HL-60 (cell line): ENCODE results near the gene PLXDC2.

Source experiments
- DNase-seq, 2 experiments: peaks; one replicate each; pipeline ENCODE4 v3.0.0-alpha.2; 2010 to 2020; ENCODE audit warnings: low read depth in 1 of 2, low spot score in 1 of 2
- H3K27ac ChIP-seq: fragments of 250-450 bp; sonication (Bioruptor Pico); replicated peaks from 2 replicates; pipeline ENCODE4 v1.5.1; 2020; ENCODE audit warnings: mild to moderate bottlenecking, moderate library complexity
- H3K27me3 ChIP-seq: fragments of 250-450 bp; sonication (Bioruptor Pico); 2 replicates; pipeline ENCODE4 v1.5.1; 2021; ENCODE audit warnings: mild to moderate bottlenecking, moderate library complexity; ENCODE audit not compliant: insufficient read depth, poor library complexity, severe bottlenecking
- H3K4me3 ChIP-seq: replicated peaks from 2 replicates; pipeline ENCODE4 v1.5.1; 2011; ENCODE audit warnings: mild to moderate bottlenecking, control low read depth, low read length; ENCODE audit not compliant: insufficient read depth
- CTCF ChIP-seq: IDR thresholded peaks from one replicate; pipeline ENCODE4 v1.5.1; 2011; ENCODE audit warnings: low read length, control low read depth, inconsistent platforms; ENCODE audit not compliant: insufficient read depth
- GABPA ChIP-seq: IDR thresholded peaks from 2 replicates; pipeline ENCODE4 v1.6.1; 2012; ENCODE audit warnings: low read depth
- POLR2AphosphoS5 ChIP-seq: IDR thresholded peaks from 2 replicates; pipeline ENCODE4 v1.6.1; 2012; ENCODE audit warnings: low read depth
- SPI1 ChIP-seq: IDR thresholded peaks from 2 replicates; pipeline ENCODE4 v1.6.1; 2012; ENCODE audit warnings: low read depth, mild to moderate bottlenecking, borderline replicate concordance
- TF ChIP-seq, protein P1 (sequence below): IDR thresholded peaks from 2 replicates; pipeline ENCODE4 v1.6.1; 2012; ENCODE audit warnings: low read depth; ENCODE audit not compliant: insufficient replicate concordance

PLXDC2 gene

GRCh38 chr10:19936289-19936688 is 120.1 kb downstream of the PLXDC2 start:
- no peak overlapping the region for H3K27ac ChIP-seq
- no peaks in the 10 kb centered on the region for H3K27me3 ChIP-seq
- no peak for TF ChIP-seq SPI1
- TF ChIP-seq POLR2AphosphoS5: no peak
- TF ChIP-seq GABPA: no peak
- TF ChIP-seq, protein P1, sequence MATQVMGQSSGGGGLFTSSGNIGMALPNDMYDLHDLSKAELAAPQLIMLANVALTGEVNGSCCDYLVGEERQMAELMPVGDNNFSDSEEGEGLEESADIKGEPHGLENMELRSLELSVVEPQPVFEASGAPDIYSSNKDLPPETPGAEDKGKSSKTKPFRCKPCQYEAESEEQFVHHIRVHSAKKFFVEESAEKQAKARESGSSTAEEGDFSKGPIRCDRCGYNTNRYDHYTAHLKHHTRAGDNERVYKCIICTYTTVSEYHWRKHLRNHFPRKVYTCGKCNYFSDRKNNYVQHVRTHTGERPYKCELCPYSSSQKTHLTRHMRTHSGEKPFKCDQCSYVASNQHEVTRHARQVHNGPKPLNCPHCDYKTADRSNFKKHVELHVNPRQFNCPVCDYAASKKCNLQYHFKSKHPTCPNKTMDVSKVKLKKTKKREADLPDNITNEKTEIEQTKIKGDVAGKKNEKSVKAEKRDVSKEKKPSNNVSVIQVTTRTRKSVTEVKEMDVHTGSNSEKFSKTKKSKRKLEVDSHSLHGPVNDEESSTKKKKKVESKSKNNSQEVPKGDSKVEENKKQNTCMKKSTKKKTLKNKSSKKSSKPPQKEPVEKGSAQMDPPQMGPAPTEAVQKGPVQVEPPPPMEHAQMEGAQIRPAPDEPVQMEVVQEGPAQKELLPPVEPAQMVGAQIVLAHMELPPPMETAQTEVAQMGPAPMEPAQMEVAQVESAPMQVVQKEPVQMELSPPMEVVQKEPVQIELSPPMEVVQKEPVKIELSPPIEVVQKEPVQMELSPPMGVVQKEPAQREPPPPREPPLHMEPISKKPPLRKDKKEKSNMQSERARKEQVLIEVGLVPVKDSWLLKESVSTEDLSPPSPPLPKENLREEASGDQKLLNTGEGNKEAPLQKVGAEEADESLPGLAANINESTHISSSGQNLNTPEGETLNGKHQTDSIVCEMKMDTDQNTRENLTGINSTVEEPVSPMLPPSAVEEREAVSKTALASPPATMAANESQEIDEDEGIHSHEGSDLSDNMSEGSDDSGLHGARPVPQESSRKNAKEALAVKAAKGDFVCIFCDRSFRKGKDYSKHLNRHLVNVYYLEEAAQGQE: no peak
- no peak for TF ChIP-seq CTCF
- no peak for DNase-seq
- no peak overlapping the region for H3K4me3 ChIP-seq

DNA sequence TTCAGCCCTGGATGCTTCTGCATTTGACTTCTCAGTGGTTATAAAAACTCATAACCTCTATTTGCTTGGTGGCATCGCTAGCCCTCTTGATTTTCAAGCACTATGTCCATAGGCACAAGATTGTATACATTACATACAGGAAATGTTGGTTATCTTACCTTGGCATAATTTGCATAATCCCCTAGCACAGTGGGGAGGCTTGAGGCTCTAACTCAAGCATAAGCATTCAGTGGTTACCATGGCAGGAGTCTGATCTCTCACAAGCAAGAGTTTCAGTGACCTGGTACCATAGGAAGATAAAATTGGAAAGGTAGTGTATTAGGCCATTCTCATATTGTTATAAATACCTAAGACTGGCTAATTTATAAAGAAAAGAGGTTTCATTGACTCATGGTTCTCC is 121.8 kb downstream of the PLXDC2 start:
- no peak for DNase-seq
- no peak overlapping the region for H3K27ac ChIP-seq
- H3K4me3 ChIP-seq: no peak overlapping the region
- H3K27me3 ChIP-seq: no peaks in the 10 kb centered on the region
- TF ChIP-seq, protein P1: no peak
- TF ChIP-seq GABPA (no peak), CTCF (no peak), POLR2AphosphoS5 (no peak), SPI1 (no peak)

DNA sequence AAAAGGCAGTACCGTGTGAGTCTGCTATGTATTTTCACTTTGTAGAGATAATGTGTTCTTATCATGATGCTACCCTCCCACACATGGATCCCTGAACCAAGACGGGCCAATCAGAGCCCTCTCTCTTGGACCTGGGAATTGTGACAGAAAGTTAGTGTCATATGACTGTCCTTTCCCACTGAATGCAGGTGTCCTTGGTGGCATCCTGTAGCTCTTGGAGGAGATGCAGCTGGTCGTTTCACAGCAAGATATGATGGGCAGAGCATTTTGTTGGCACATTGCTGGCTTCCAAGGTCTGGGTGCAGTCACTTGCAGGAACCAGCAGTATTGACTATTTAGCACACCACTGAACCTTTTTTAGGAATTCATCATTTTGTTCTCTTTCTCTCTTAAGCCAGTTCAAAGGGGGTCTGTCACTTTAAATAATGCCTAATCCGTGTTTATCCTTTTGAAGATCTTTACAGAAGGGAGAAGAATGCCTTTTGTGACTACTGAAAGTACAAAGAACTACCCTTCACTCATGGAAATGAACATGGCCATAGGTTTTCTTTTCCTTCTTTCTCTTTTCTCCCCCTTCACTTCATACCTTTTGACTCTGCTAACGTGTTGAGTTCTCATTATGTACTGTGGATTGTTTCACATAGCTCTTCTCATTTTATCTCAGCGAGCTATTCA is 125.1 kb downstream of the PLXDC2 start:
- no peak for DNase-seq
- no peak for TF ChIP-seq GABPA
- TF ChIP-seq POLR2AphosphoS5: no peak
- TF ChIP-seq SPI1: no peak
- TF ChIP-seq, protein P1: no peak
- TF ChIP-seq CTCF: no peak
- H3K27me3 ChIP-seq: no peaks in the 10 kb centered on the region
- no peak overlapping the region for H3K4me3 ChIP-seq
- no peak overlapping the region for H3K27ac ChIP-seq
